T-helper 2 cell treated with Interferon-gamma antibody and Interleukin-4, amounts not matched to agents 100 ng/mL and 5 ng/mL, for 36 hours (primary cell): ENCODE results near the gene RTN4. TPM values are rescaled to one million over a fixed set of nuclear protein-coding genes. Genes with fewer than 3 reads are reported as not detected.

Experiments used
- intact Hi-C: fragments of 100-400 bp; cut with micrococcal nuclease; formaldehyde crosslinking; loops from one replicate; pipeline ENCODE4 v1.15.1; 2023
- total RNA-seq: library from RNA; stranded (reverse); gene quantifications from 2 replicates; pipeline ENCODE4 v1.2.3, GENCODE V29; 2022

The RTN4 gene
- total RNA-seq, 1 donor from 2014 or later = 88.5 TPM

DNA sequence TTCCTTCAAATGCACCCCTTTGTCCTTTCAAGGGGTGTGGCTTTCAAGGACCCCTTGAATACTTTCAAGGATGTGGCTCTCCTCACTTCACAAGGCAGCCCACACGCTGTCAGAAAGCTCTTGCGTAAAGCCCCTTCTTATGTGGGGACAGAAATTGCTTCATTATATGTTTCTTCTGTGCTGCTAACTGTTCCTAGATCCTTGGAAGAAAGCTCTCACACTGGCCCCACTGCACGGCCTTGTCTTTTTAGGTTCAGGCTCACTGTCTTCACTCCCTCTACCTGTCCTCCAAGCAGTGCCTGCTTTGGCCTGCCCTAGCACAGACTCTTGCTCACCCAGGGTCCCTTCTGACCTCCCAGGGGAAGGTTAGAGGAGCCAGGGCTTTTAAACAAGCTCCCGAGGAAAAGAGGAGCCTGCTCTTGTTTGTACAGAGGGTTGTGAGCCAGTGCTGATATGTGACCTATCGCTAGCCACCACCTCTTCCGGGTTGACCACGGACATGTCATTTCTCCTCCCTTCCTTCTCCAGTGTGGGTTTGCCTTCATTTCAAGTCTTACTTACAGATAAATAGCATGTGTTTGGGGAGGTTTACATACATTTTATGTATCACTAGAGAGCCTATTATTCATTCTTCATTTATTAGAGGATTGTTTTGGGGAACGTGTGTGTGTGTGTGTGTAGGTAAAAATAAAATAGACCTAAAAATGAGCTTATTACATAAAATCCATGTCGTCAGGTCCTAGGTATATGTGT lies 94.7 kb downstream of the RTN4 start:
- intact Hi-C loops = no loop called here

DNA sequence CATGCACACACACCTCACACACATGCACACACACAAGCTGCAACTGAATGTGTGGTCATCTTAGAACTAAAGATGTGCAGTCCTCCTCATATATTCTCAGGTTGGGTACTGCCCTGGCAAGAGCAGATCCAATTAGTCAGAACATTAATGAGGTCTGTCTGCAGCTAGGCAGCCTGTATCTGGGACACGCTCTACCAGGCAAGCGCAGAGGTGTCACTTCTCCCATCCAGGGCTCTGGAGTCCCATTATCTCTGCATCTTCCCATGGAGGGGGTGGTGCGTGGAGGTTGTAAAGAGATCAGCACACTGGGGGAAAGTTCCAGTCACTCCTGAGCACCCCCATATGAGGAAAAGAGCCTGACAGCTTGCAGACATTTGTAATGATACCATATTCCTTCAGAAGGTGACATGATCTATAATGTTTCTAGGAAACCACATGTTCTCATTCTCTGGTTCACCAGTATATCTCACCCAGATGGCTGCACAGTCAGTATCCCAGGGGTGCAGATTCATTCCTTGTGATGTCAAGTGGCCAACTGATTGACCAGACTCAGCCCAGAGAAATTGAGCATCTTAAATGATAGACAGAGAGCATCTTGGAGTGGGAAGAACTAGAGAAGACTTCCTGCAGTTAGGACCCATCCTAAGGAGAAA lies 95.4 kb downstream of the RTN4 start:
- intact Hi-C loops = no loop called here

DNA sequence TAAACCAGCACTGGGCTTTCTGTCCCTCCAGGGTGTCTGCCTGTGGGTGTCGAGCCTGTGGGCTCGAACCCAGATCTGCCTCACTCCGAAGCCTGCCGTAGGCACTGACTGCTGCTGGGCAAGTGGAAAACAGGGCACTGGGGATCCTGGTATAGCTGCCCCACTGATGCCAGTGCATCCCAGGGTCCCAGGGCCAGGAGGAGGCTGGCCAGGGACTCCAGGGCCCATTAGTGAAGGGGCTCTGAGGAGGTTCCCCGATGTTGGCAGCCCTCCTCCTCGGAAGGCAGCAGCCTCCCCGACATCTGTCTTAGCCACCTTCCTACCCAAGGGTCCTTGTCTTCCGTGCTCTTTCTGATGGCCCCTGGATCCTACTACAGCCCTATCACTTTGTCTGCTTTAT lies 96.1 kb downstream of the RTN4 start:
- intact Hi-C loops = no loop called here

DNA sequence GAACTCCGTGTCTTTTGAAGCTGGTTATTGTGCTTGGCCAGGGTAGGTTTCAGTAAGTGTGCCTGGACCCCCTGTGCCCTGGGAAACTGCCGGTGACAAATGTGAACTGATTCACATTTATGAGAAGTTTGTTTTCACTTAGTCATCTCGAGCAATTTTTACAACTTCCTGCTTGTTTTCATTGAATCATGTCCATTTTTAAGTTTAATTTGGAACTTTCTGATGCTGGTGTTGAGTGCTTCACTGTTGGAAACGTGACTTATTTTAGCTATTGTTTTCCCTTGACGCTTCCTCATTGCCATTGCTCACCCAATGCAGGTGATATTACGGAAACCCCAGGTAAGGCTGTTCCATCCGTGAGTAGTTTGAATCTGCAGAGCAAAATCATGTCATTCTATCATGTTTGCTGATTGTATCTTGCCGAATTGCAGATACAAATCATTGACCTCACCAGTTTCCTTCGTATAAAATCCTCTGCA lies 97.2 kb downstream of the RTN4 start:
- intact Hi-C loops = no loop called here

DNA sequence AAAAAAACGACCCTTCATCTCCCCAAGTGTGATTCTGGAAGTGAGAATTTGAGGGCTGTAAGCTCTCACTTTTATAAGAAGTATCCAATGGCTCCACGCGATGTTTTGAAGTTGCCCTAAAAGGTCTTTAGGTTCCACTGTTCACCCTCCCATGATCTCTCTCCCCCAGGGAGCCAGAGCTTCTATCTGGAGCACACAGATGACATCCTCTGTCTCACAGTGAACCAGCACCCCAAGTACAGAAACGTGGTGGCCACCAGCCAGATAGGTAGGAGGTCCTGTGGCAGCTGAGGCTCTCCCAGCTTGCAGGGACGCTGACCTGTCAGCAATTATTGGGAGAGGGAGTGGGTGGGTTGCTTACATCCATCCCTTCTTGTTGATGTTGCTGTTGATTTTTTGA lies 97.8 kb downstream of the RTN4 start:
- intact Hi-C loops = no loop called here

DNA sequence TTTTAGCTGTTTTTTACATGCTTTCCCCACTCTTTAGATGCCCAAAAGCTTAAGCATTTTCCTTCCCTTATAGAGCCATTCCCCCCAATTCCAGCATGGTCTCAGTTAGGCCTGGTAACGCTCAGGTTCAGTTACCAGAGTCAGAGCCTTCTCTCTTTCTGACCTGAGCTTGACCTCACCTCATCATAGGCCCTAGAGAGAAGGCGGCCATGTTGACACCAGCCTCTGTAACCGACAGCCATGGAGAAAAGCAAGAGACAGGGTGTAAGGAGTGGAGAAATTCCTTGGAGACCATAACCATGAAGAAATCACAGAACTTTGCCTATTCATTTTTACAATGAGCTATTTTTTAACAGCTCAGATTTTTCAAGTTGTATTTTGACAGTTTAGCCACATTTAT lies 99.4 kb downstream of the RTN4 start:
- intact Hi-C loops = no loop called here

DNA sequence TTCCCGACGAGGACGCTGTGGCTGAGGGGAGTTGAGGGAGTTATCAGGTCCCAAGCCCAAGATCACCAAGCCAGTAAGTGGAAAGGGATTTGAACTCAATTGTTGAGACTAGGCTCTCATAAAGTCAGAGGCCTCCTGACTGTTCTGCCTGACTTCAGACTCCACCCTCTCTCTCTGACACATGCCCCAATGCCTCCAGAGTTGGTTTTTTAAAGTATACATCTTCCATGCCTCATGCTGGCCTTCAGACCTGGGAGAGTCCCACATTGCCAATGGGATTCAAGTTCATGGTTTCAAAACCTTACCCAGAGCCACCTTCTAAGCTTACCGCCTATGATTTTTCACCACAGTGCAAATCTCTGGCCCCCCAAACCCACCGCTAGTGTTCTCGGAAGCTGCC lies 100.8 kb downstream of the RTN4 start:
- intact Hi-C loops = no loop called here

DNA sequence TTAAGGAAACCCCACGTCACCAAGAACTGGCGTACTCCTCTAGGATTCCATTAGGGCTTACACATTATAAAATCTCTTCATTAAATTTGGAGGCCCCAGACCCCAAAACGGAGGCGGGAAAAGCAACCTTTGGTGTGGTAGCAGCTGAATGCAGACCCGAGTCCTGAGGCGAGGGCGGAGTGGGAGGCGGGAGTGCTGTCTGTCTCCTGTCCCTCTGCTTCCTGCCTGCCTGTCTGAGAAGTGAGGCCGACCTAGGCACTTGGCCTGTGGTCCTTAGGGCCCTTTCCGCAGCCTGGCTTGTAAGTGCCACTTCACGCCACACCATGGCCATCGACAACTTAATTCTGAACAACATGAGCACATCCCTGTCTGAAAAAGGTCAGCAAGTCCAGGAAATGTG lies 102.1 kb downstream of the RTN4 start:
- intact Hi-C loops = no loop called here

DNA sequence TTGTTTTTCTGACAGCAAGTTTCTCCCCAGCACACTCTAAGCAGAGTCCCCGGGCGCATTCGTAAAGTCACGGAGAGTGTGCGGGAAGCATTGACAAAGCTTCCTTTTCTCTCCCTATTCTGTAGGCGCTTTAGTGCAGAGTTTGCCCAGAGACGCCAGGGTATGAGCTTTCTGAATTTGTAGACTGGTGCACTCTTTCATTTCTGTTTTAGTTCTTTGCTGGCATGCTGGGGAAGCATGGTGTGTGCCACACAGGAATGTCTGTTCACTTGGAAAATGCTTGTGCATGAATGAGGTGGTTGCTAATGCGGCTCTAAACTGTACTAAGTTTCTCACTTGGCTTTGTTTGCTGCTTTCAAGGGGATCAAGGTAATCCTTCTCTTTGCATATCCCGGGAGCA lies 102.6 kb downstream of the RTN4 start:
- intact Hi-C loops = no loop called here

DNA sequence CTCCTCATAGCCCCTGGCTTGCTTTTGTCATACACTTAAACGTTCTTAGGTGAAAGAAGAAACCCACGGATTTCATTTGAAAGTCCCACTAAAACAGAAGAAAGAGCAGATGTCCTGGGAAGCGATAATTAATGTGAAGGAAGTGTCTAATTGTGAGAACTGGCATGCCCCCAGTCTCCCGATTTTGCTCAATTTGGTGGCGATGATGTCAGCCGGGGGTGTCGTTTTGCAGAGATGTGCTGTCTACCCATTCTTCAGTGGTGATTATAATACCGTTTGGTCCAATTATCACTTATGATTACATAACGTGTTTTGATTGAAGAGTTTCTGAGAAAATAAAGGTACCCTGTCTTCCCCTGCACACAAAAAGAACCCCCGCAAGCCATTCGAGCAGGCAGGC lies 103.1 kb downstream of the RTN4 start:
- intact Hi-C loops = no loop called here

DNA sequence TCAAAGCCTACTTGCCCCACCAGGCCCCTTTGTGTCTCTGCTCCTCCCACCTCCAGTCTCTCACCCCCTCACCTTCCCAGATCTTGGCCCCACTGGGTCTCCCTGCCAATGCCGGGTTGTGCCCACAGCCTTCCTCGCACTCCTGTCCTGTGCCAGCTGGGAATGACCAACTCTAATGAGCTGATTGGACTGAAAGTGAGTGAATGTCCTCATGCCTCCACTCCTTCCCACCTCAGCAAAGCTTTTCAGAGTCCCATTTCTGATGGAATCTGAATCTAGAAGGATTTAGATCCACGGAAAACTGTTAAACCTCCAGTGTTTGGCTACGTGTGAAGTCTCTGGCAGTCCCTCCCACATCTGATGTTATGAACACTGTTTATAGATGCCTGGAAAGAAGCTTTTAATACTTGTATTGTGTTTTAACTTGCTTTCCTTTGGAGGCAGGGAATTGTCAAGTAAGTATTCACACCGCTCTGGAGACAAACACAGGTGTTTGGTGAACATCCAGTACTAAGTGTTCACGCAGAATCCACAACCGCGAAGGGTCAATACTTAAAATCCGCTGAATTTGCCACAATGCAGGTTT lies 103.9 kb downstream of the RTN4 start:
- intact Hi-C loops = no loop called here

DNA sequence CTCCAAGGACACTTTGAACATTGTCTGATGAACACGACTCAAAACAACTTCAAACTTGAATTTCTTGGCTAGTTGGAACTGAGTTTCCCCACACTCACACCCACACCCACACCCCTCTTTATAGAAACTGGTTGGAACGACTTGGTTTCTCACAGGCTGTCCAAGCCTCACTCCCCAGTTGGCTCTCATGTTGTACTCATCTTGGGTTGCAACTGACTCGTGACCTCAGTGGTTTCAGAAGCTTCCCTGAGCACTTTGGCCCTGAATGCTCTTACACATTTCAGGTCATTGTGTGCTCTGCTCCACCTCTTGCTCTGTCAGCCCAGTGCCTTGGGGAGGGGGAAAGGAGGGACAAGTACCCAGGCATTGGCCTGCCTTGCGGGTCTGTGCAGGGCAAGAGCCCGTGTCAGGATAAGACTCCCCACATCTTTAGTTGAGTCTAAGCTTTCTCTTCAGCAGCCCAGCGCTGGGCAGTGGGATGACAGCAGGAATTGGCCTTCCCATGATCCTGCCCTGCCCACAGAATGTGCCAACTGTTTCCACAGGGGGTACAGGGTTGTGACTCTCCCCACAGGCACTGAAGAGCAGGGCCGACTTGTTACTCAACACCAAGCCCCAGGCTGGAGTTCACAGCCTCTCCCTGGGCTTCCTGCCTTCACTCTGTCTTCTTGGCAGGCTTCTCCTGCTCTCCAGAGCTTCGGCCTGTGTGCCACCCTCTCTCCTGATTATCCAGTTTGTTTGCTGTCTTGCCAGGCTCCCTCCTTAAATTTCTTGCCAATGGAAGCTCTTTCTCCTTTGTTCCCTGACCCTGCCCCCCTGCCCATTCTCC lies 104.6 kb downstream of the RTN4 start:
- intact Hi-C loops = loop anchor here (1.0 kb wide), 1 partner anchor 64 kb away; no protein-coding TSS in a partner anchor

DNA sequence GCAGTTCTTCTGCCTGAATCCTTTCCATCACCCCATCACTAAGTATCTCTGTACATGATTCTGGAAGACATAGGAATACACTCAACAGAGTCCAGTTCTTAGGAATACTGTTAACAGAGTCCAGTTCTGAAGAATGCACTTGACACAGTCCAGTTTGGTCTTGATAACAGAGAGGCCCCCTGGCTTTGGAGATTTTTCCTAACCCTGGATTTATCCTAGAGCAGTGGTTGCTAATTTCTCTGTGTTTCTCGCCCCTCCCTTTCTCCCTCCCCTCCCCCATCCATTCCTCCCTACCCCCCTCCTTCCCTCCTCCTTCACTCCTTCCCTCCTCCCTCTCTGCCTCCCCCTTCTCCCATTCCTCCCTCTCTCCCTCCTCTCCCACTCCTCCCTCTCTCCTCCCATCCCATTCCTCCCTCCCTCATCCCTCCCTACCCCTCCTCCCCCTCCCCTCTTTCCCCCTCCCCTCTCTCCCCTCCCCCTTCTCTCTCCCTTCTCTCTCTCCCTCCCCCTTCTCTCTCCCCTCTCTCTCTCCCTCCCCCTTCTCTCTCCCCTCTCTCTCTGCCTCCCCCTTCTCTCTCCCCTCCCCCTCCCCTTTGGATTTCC lies 105.4 kb downstream of the RTN4 start:
- intact Hi-C loops = loop anchor here (1.0 kb wide), 1 partner anchor 64 kb away; no protein-coding TSS in a partner anchor

DNA sequence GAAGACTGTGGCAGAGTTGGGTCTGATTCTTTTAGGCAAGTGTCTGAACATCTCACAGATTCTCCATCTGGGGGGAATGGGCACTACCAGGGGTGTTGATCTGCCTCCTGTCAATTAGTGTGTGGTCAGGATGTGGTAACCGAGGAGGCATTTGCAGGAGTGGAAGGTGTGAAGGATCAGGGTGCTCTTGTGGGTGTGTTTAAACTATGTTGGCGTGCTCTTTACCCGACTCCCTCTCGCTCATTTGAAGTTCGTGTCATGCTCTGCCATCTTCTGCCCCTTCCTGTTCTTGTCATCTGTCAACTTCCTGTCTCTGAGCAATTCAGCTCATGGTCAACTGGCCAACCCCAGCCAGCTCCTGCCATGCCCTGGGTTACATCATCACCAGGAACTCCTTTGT lies 107.9 kb downstream of the RTN4 start:
- intact Hi-C loops = no loop called here

DNA sequence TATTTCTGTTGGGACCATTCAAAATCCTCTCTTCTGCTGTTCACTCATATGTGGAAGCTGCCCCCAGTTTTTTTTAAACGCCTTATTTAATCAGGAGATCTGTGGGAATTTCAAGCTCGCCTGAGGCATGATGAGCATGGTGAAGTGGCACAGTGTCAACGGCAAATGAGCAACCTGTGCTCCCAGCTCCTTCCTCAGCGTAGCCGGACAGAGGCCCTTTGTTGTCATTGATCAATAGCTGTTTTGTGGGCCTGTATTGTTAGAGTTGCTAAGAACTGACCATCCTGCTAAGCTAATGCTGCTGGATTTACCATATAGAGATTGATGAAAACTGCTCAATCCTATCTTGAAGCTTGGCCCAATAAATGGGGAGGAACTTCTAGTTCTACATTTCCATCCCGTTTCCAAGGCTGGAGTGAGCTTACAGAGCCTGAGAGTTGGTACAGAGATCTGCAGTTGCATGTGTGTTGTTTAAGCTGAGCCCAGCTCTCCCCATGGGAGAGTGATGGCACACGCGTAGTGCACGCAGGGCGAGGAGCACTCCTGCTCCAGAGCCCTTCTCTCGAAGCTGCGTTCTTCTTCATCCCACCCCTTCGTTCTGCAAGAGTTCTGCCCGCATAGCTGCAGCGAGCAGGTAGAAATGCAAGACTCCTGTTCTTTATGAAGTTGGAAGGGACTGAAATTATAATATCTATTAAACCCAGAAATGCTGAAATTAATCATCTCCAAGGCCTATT lies 108.8 kb downstream of the RTN4 start:
- intact Hi-C loops = no loop called here

DNA sequence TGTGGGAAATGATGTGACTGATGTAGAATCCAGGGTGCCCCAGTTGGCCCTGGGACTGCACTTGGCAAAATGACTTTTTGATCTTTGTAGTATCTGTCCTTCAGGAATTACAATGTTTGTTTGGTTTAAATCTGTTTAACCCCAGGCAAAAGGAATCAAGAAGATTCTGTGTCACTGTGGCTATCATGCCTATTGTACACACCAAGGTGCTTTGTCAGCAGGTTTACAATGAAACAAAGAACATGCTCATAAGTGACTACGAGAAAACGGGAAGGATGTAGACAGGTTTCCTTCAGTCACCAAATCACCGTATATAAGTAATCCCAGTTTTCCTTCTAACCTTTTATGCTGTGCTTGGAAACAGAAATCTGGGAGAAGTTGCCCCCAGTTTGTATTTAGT lies 109.5 kb downstream of the RTN4 start:
- intact Hi-C loops = no loop called here

DNA sequence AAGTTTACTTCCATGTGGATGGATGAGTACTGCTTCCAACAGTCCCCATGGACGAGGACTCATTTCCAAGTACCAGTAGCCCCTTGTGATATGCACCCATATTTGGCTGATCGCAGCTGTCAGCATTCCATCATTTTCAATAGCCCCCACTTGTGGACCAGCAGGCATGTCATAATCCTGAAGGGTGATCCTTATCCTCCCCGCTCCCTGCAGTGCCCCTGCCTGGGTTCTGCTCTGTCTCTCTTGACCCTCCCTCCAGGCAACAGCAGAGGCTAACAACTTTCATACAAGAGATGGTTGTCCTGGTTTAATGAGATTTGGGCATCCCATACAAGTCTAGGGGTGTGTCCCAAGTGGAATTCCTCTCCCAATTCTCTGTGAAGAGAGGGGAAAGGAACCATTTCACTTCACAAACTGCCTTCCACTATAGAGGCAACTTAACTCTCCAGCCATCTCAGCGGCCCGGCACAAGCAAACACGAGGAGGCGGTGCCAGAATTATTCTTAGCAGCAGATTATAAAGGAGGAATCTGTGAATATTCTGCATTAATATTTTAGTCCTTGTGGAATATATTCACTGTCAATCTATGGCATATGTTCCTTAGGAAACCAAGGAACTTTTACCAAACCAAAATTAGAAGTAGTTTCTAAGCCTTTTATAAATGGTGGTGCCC lies 110.7 kb downstream of the RTN4 start:
- intact Hi-C loops = no loop called here

DNA sequence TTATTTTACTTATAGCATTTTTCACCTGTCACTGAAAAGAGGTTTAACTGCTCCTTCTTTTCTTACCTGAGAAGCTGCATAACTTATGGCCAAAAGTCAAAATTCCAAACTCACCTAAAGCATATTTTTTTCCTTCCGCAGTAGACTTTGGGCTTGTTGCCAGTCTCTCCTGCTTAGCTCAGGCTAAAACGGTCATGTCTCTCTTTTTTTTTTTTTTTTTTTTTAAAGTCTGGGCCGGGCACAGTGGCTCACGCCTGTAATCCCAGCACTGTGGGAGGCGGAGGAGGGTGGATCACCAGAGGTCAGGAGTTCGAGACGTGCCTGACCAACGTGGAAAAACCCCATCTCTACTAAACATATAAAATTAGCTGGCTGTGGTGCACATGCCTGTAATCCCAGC lies 113.5 kb downstream of the RTN4 start:
- intact Hi-C loops = no loop called here

DNA sequence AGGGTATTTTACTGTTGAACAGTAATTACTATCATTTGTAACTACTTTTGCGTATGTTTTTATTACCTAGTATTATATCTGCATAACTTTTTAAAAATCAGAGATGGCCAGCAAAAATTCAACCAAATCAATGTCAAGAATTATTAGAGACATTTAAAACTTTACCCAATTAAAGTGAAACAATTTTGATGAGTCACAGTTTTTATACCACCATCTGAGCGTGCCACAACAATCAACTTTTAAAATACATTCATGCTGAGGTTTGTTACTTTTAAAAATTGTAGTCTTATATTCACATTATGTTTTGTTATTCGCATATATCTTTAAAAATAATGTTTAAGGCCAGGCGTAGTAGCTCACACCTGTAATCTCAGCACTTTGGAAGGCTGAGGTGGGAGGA lies 114.9 kb downstream of the RTN4 start:
- intact Hi-C loops = no loop called here

DNA sequence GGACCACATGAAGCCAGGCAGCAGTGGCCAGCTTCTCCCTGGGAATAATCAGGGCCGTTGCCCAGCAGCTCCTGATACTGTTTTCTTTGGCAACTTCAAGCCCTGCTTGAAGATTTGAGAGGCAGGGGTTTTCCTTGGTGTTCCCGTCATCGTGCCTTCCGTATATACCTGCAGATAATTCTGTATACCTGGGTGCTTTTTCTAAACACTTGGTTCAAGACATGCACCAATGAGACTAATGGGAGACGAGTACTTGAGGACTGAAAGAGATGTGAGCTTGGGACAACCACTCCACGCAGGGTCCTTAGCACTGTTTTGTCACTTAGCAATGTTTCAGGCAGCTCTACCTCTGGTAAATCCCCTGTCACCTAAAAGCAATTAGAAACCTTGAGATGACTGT lies 118.8 kb downstream of the RTN4 start:
- intact Hi-C loops = no loop called here
